ENCODE measurements around the gene CDK18.
"Not testable (repeated sequence)": the region's sequence is repeated elsewhere in the genome, so short reads cannot be mapped to it uniquely, and the experiment has no call there.

CDK18 gene

GRCh38 chr1:205481218-205481617 is 23.3 kb upstream of the CDK18 start:
- no peak for DNase-seq (ENCODE audit: low spot score)

- DNase-seq (ENCODE audit: low spot score): no peak
These were observed 22.8 kb upstream of the CDK18 start for GRCh38 chr1:205481629-205482151.

- not testable (repeated sequence) for DNase-seq (ENCODE audit: low spot score)
These were observed 21.9 kb upstream of the CDK18 start for GRCh38 chr1:205482587-205482986.

DNA sequence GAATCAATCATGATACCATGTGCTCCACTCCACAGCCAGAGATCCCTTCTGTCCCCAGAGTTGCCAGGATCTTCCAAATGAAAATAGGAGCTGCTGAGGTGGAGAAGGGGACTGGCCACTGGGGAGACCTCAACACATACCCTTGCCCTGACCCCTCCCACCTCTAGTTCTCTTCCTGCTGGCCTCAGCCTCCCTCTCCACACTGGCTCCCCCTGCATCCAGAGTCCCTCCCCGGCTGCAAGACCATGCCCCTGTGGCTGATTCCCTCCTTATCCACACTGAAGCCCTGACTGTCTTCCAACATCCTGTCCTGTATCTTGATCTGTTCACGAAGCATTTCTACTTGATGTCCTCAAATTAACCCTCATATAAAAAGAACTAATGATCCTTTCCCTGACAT is 21.1 kb upstream of the CDK18 start:
- DNase-seq (ENCODE audit: low spot score): no peak

- peak; percentile 92 for DNase-seq (ENCODE audit: low spot score)
These were observed 19.2 kb upstream of the CDK18 start for GRCh38 chr1:205484985-205485967.

DNA sequence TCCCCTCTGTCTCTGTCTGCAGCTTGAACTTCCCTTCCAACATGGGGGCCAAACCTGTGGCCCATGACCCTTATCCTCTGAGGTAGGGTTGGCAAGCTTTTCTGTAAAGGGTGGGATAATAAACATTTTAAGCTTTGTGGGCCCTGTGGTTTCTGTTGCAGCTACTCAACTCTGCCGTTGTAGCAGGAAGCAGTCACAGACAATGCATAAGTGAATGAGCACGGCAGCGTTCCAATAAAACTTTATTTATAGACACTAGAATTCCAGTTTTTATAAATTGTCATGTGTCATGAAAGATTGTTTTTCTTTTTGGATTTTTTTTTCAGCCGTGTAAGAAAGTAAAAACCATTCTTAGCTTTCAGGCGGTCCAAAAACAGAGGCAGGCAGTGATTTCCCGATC is 18.2 kb upstream of the CDK18 start:
- no peak for DNase-seq (ENCODE audit: low spot score)

DNA sequence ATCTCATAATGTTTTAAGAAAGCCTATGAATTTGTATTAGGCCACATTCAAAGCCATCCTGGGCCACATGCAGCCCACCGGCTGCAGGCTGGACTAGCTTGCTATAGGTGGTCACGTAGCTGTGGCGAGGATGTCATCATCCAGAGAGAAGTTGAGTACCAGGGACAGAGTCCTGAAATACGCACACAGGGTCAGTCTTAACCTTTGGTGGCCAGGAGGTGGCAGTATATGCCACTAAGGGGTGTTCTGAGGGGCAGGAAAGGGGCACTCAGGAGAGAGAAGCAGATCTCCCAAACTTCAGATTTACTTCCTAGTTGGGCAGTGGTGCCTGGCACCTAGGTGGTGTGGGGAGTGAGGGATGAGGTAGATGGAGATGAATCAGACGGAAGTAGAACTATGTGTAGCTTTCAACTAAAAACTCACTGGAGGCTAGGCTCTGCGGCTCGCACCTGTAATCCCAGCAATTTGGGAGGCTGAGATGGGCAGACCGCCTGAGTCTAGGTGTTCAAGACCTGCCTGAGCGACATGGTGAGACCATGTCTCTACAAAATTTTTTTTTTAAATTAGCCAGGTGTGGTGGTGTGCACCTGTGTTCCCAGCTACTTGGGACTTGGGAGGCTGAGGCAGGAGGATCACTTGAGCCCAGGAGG is 16.3 kb upstream of the CDK18 start:
- DNase-seq (ENCODE audit: low spot score): peak; percentile 86

DNA sequence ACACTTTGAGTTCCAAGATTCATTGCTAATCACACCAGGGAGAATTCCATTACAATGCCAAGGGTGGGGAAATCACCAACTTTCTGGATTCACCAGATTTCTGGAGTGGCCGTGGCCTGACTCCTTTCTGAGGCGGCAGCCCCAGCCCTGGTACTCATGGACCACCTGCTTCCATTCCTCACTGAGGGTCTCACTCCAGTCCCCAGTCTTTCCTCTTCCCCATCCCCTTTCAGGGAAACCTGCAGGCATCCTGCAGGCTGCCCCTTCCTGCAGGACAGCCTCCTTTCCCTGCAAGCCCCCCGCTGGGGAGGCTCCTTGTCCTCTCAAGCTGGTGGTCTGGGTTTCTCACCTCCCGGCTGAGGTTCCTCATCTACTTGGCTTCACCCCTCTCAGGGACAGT is 12.7 kb upstream of the CDK18 start:
- no peak for DNase-seq (ENCODE audit: low spot score)

- peak; percentile 75 for DNase-seq (ENCODE audit: low spot score)
These were observed 12.2 kb upstream of the CDK18 start for GRCh38 chr1:205492201-205492667.

DNA sequence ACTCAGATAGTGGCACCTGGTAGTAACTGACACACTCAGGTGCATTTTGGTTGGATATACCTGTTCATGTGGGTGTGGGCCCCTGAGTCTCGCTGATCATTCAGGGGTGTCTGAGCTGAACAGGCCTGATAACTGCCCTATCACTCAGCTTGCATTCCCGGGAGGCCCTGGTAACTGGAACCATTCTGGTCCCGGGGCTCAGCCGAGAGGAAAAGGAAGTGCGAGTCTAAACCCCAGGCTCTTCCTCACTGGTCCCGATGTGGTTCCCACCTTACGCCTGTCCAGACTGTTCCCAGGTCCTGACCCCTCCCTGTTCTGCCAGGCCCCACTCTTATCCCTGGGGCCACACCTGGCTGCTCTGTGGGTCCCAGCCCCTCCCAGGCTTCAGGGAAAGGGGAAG is 11.7 kb upstream of the CDK18 start:
- no peak for DNase-seq (ENCODE audit: low spot score)

DNA sequence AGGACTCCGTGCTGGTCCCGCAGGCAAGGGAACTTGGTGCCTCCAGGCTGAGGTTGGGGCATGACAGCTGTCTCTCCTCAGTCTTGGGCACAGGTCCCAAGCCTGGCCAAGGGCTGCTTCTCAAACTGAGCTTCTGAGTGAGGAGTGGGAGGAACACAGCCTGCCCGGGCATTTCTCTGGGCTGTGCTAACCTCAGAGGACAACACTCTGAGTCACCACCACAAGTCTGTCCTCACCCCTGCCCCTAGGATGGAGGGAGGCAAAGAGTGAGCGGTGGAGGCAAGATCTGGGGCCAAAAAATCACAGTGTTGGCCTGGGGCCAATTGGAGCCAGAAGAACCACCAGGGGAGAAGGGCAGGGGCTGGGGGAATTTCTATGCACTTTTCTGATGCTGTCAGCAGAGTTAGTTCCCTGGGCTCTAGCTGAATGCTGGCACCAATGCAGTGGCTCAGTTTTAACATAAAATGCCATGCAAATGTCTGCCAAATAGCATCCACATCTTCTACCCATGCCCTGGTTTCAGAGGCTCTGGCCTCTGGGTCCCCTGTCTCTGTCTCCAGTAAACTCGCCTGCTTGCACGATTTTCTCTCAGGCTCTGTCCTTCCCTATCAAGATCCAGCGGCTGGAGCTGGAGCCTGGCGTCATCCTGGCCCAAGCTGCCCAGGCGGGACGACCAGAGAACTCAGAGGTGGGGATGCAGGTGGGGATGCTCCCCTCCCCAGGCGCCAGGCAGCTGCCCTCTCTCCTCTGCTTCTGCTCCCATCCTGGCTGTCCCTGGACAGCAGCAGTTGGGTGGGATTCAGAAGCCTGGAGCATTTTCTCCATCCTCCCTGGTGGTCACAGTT is 11.0 kb upstream of the CDK18 start:
- no peak for DNase-seq (ENCODE audit: low spot score)

- no peak for DNase-seq (ENCODE audit: low spot score)
These were observed 10.4 kb upstream of the CDK18 start for GRCh38 chr1:205494115-205494514.

DNA sequence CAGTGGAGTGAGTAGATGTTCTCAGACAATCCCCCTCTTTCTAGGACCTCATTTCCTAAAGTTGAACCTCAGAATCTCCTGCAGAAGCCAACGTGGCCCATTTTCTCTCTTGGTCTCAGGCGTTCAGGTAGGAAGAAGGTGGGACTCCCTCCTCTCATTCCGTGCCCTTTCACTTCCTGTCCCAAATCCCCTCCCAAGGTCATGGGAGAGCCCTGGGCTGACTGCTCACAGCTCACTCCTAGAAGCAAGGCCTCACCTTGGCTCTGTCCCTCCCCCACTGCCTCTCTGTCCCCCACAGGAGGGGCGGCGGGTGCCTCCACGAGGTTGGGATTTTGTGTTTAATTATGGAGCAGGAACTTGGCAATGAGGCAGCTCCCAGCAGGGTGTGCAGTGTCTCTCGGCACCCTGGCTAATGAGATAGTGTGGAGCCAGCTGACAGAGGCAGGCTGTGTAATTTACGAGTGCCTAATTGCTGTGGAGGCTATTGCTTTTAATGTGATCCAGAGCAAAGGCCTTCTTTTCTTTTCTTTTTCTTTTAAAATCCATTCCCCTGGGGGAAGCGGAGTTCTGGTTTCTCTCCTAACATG is 9.1 kb upstream of the CDK18 start:
- no peak for DNase-seq (ENCODE audit: low spot score)

DNA sequence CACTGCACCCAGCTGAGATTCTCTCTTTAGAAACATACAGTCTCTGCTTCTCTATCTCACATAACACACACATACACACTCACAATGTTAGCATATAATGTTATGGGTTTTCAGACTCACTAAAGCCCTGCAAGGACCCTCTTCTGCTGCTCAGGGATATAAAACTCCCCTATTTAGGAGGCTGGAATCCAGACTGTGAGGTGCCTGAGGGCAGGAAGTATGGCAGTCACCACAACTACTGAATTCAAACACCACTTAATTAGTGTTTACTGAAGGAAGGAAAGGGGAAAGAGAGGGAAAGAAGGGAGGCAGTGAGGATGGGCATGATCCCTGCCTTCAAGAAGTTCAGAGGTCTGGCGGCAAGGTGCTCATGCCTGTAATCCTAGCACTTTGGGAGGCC is 7.8 kb upstream of the CDK18 start:
- DNase-seq (ENCODE audit: low spot score): no peak

DNA sequence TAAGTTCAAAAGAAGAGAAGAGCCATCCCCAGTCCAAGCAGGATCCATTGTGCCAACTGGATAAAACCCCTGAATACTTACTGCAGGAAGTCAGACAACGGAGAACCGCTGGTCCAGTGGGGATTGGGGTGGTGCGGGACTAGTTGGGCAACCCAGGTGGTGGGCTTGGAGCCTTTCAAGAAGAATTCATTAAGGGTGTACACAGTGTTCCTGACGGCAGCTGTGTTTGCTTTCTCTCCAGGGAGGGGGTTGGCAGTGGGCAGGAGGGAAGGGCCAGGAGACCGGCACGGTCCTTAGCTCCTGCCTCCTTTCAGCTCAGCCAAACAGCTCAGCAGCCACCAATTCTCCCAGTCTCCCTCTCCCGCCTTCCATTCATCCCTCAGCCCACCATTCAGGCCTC is 7.1 kb upstream of the CDK18 start:
- DNase-seq (ENCODE audit: low spot score): no peak

- no peak for DNase-seq (ENCODE audit: low spot score)
These were observed 4.7 kb upstream of the CDK18 start for GRCh38 chr1:205499789-205500188.

GRCh38 chr1:205500240-205501233 is 3.9 kb upstream of the CDK18 start:
- DNase-seq (ENCODE audit: low spot score): no peak

GRCh38 chr1:205502111-205502810 is 2.2 kb upstream of the CDK18 start:
- no peak for DNase-seq (ENCODE audit: low spot score)

GRCh38 chr1:205502992-205503391 is 1.5 kb upstream of the CDK18 start:
- no peak for DNase-seq (ENCODE audit: low spot score)
